Mucosa of descending colon (tissue), 3 donors: ENCODE measurements around the gene PAQR7. TPM values are rescaled to one million over a fixed set of nuclear protein-coding genes. Genes with fewer than 3 reads are reported as not detected.

ENCODE experiments used
- ATAC-seq: fragments of 200-7000 bp; cut with Tn5 transposase; one replicate; pipeline ENCODE4 v1.9.1; 2020; ENCODE audit warnings: mild to moderate bottlenecking, moderate library complexity
- DNase-seq, 3 donors: peaks; one replicate each; pipeline ENCODE4 v3.0.0-alpha.2; 2020
- H3K36me3 ChIP-seq: fragments of 200-600 bp; one replicate; pipeline ENCODE4 v1.8.0; 2021; ENCODE audit warnings: low read depth, mild to moderate bottlenecking
- H3K4me1 ChIP-seq: fragments of 200-600 bp; one replicate; pipeline ENCODE4 v1.8.0; 2021; ENCODE audit warnings: low read depth, mild to moderate bottlenecking
- H3K4me3 ChIP-seq: fragments of 200-600 bp; one replicate; pipeline ENCODE4 v1.8.0; 2021; ENCODE audit warnings: mild to moderate bottlenecking
- H3K9me3 ChIP-seq: fragments of 200-600 bp; one replicate; pipeline ENCODE4 v1.8.0; 2021; ENCODE audit warnings: mild to moderate bottlenecking
- CTCF ChIP-seq: fragments of 200-600 bp; IDR thresholded peaks from one replicate; pipeline ENCODE4 v1.8.0; 2022; ENCODE audit warnings: antibody characterized with exemption, mild to moderate bottlenecking
- intact Hi-C, 2 donors: fragments of 100-400 bp; cut with DNase I in 1 of 2; cut with micrococcal nuclease in 1 of 2; formaldehyde crosslinking; loops; one replicate each; pipeline versions ENCODE4 v1.11.0 to v1.11.1; 2022; cut with DNase I, micrococcal nuclease
- microRNA-seq: library from miRNA; unstranded; fragments of <30 nt; microRNA quantifications from one replicate; pipeline ENCODE4, GENCODE V29; 2019
- total RNA-seq, 3 donors: library from RNA; stranded (reverse); fragmentation: NEBNext Ultra II Directional in 2 of 3; extraction: Animal tissue kit (Norgen Biotek cat#: 25700) in 2 of 3; gene quantifications; one replicate each; pipeline versions ENCODE4 v1.2.1 to v1.2.4, GENCODE V29; 2021 to 2023
- donor health status: DM: no; HTN: no; CAD: no; lungs with moderate emphysema.
- donor health status: DM: no; HTN: no; CAD: no.
- donor health status: DM: no; HTN: yes; CAD: no.

The PAQR7 gene
- total RNA-seq, 3 donors from 2014 or later, result 2.5 to 7.7 (median 2.7) TPM

- Histone ChIP-seq H3K4me3 (no peak overlapping the region), H3K9me3 (no peaks in the 10 kb centered on the region), H3K4me1 (peaks cover 15% of the 10 kb centered on the region), H3K36me3 (no peaks in the 10 kb centered on the region)
- TF ChIP-seq CTCF, result no peak
- DNase-seq, result no peak
- intact Hi-C loops, result no loop called here
- no peak for ATAC-seq
Measured at GRCh38 chr1:25813734-25814471, 61.6 kb downstream of the PAQR7 start.

- Histone ChIP-seq H3K4me1 (peaks cover 8% of the 10 kb centered on the region), H3K9me3 (no peaks in the 10 kb centered on the region), H3K4me3 (no peak overlapping the region), H3K36me3 (no peaks in the 10 kb centered on the region)
- ATAC-seq (no peak), DNase-seq (no peak)
- intact Hi-C loops, result no loop called here
- TF ChIP-seq CTCF, result no peak
Measured at GRCh38 chr1:25813071-25813733, 62.3 kb downstream of the PAQR7 start.

Small RNA genes lying within 50 kb of the gene (microRNA-seq; reads per million reads assigned to microRNA genes)
- gene MIR3917, result 1.6 reads per million

Other genes starting within 250 kb of the PAQR7 start
- 10 to 100 TPM; 29.6 to 45.1 (median 35.9) TPM for gene SELENON, start 75.5 kb downstream of the PAQR7 start, total RNA-seq
- gene MTFR1L, start 55.8 kb downstream of the PAQR7 start, total RNA-seq, result 10 to 100 TPM; 46.2 to 94.3 (median 83.0) TPM
- 1 to 10 TPM in 1 of 3 donors, under 1 TPM in 2; 0.28 to 1.5 (median 0.35) TPM for gene AUNIP, start 16.3 kb downstream of the PAQR7 start, total RNA-seq
- gene STMN1, start 30.7 kb upstream of the PAQR7 start, total RNA-seq, result 100 to 1,000 TPM in 1 of 3 donors, 10 to 100 TPM in 2; 32.6 to 103 (median 52.6) TPM
- gene PAFAH2, start 122.4 kb upstream of the PAQR7 start, total RNA-seq, result 10 to 100 TPM; 25.8 to 51.8 (median 38.0) TPM
- 1 to 10 TPM in 1 of 3 donors, under 1 TPM in 1, not detected in 1; 0.14 to 1.7 TPM for gene EXTL1, start 146.1 kb upstream of the PAQR7 start, total RNA-seq
- under 1 TPM; 0.12 to 0.14 (median 0.13) TPM for gene SLC30A2, start 170.4 kb upstream of the PAQR7 start, total RNA-seq
- under 1 TPM in 2 of 3 donors, not detected in 1; 0.22 TPM for gene TRIM63, start 191.9 kb upstream of the PAQR7 start, total RNA-seq
- gene PDIK1L, start 236.1 kb upstream of the PAQR7 start, total RNA-seq, result 10 to 100 TPM; 12.9 to 17.0 (median 15.0) TPM